GM12801 (cell line): Measurements from ENCODE around the gene DDX51.

ENCODE experiments used
- TF ChIP-seq, protein P1 (sequence below): IDR thresholded peaks from one replicate; pipeline ENCODE4 v1.5.1; 2011; ENCODE audit warnings: control low read depth; ENCODE audit not compliant: insufficient read length; ENCODE audit errors: extremely low read depth

DDX51 gene

DNA sequence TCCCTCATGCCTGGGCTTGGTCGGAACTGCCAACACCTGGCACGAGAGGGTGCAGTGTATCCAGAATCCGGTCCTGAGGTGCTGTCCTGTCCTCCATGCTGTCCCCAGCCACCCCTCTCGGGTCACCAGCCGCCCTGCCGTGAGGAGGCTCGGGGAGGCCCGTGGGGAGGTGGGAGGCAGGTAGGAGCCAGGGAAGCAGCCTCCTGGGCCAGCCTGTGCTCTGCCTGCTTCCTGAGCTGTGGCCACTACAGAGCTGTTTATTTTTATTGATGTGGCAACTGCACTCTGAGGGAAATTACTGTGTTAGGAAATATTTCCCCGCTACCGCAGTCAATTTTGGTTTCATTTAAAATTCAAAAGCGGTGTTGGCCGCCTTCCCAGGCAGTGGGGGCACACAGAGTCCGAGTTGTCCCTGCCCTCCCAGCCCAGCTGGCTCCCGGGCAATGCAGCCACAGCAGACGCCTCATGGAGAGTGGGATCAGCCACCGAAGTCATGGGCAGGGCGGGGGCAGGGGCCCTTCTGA is 18.5 kb upstream of the DDX51 start:
- TF ChIP-seq, protein P1, sequence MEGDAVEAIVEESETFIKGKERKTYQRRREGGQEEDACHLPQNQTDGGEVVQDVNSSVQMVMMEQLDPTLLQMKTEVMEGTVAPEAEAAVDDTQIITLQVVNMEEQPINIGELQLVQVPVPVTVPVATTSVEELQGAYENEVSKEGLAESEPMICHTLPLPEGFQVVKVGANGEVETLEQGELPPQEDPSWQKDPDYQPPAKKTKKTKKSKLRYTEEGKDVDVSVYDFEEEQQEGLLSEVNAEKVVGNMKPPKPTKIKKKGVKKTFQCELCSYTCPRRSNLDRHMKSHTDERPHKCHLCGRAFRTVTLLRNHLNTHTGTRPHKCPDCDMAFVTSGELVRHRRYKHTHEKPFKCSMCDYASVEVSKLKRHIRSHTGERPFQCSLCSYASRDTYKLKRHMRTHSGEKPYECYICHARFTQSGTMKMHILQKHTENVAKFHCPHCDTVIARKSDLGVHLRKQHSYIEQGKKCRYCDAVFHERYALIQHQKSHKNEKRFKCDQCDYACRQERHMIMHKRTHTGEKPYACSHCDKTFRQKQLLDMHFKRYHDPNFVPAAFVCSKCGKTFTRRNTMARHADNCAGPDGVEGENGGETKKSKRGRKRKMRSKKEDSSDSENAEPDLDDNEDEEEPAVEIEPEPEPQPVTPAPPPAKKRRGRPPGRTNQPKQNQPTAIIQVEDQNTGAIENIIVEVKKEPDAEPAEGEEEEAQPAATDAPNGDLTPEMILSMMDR = no peak

DNA sequence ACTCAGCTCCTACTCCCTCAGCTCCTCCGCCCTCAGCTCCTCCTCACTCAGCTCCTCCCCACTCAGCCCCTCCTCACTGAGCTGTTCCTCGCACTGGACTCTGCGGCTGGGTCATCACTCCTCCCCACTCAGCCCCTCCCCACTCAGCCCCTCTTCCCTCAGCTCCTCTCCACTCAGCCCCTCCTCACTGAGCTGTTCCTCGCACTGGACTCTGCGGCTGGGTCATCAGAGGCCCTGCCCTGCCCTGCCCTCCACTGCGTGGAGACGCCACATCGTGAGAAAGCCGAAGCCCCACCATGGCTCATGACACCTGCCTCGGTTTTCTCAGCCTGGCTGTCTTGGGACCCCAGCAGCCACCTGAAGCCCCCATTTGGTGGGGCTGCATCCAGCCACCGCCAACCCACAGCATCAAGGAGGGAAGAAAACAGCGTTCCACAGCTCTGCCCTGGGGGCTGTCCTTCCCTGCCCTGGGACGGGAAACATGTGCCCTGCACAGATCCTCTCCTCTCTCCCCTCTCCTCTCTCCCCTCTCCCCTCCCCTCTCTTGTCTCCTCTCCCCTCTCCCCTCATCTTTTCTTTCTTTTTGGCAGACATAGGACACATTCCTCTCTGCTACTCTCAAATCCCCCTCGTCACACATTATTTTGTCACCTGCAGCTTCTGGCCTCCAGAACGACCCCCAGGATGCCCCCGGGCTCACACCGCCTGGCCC is 17.8 kb upstream of the DDX51 start:
- TF ChIP-seq, protein P1 = no peak

DNA sequence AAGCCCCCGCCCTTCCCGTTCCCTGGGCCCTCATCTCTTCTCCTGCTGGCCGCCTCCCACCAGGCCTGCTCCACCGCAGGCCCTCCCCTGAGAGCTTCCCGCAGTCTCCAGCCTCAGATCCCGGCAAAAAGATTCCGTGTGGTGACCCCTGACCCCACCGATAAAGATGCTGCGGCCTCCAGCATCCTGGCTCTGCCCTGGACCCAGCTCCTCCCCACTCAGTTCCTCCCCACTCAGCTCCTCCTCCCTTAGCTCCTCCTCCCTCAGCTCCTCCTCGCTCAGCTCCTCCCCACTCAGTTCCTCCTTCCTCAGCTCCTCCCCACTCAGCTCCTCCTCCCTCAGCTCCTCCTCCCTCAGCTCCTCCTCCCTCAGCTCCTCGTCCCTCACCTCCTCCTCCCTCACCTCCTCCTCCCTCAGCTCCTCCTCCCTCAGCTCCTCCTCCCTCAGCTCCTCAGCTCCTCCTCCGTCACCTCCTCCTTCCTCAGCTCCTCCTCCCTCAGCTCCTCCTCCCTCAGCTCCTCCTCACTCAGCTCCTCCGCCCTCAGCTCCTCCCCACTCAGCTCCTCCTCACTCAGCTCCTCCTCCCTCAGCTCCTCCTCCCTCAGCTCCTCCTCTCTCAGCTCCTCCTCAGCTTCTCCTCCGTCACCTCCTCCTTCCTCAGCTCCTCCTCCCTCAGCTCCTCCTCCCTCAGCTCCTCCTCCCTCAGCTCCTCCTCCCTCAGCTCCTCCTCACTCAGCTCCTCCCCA is 17.1 kb upstream of the DDX51 start:
- TF ChIP-seq, protein P1 = no peak

DNA sequence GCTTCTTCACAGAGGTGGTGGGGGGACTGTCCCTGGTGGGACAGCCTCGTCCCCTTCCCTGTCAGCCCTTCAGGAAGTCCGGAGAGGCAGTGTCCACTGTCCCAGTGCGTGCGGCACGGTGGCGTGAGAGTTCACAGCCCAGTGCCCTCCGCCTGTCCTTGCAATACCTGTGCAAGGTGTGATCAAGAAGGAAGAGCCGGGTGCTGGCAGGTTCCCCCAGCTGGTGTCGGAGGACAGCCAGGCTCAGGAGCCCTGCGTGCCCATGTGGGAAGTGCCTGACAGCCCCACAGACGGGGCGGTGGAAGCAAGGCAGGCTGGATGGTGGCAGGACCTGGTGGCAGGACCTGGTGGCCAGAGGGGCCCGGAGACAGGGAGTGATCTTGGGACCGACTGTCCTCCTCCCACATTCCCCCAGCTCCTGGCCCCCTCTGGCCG is 16.5 kb upstream of the DDX51 start:
- TF ChIP-seq, protein P1 = no peak

DNA sequence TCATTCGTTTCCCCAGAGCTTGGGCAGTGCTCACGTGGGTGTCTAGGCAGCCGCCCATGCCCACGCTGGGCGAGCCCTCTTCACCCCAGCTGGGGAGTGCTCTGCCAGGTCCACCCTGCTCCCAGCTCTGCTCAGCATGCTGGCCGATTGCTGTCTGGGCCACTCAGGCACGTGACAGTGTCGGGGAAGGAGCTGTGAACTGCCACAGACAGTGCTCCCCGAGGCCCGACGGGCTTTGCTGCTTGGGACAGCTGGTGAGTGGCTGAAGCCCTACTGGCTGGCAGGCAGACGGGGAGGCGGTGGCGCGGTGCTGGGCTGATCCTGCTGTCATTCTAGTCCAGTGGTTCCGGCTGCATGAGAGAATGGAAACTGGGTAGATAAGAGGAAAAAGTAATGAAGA is 15.9 kb upstream of the DDX51 start:
- TF ChIP-seq, protein P1 = no peak

DNA sequence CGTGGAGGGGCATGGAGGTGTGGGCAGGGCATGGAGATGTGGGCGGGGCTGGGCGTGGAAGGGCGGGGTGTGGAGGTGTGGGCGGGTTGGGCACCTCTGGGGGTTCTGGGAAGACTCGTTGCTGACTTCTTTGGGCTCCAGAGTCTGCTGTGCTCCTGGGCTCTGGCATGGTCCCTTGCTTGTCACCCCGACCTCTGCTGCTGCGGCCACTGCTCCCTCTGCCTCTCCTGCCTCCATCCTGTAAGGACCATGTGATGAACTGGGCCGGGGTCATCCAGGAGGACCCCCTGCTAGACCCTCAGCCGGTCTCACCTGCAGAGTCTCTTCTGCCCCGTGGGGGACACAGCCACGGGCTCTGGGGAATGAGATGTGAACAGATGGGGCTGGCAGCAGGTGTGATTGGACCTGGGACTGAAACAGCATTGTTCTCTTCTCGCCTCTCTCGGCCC is 15.5 kb upstream of the DDX51 start:
- TF ChIP-seq, protein P1 = no peak

DNA sequence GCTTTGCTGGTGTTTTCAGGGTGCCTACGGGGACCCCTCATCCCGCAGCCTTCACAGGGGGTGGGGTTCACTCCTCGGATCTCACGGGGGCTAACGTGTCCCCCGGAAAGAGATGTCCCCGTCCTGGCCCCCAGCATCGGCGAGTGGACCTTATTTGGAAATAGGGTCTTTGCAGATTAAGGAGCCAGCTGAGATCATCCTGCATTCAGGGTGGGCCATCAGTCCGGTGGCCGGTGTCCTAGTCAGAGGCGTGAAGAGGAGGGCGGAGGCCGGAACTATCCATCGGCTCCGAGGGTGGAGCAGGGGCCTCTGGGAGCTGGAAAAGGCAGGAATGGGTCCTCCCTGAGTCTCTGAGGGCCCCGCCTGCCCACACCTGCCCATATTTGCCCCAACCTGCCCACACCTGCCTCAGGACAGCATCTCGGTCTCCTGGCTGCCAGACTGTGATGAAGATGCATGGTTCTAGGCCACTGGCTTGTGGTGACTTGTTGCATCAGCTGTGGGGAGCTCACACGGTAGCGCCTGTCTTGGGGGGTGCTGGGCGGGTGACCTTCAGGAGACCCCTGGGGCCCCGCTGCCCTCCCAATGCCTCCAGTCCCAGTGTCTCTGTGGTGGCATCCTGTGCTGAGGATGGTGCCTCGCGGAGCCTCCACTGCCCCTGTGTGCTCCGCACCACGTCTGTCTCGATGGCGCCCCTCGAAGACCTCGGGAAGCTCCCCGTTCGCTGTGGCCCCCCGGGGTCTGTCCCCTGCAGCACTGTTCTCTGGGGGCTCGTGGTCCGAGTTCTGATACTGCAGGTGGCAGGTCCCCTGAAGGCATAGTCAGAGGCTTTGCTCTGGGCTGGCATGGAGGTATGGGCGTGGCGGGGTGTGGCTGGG is 14.8 kb upstream of the DDX51 start:
- TF ChIP-seq, protein P1 = no peak
